Vagina (tissue), 2 donors: ENCODE data around the gene SERPINE3.

ENCODE experiments used
- POLR2A ChIP-seq, 2 donors: fragments of 450-650 bp; IDR thresholded peaks; one replicate each; pipeline ENCODE4 v1.6.1; 2017; ENCODE audit warnings: antibody characterized with exemption in 2 of 2, mild to moderate bottlenecking in 2 of 2, moderate library complexity in 2 of 2
- POLR2AphosphoS5 ChIP-seq, 2 donors: sonication (generic); formaldehyde crosslinking; IDR thresholded peaks; one replicate each; pipeline ENCODE4 v1.9.0; 2017; ENCODE audit warnings: antibody characterized with exemption in 2 of 2, mild to moderate bottlenecking in 2 of 2, low read depth in 1 of 2; ENCODE audit not compliant: insufficient read depth in 1 of 2
- TF ChIP-seq, protein P1 (sequence below), 3 experiments: fragments of 450-650 bp in 2 of 3; fragments of 200-600 bp in 1 of 3; sonication (generic) in 1 of 3; IDR thresholded peaks; one replicate each; pipeline ENCODE4 v1.5.1; 2017 to 2019; ENCODE audit warnings: antibody characterized with exemption in 3 of 3, mild to moderate bottlenecking in 2 of 3, moderate library complexity in 2 of 3

DNA sequence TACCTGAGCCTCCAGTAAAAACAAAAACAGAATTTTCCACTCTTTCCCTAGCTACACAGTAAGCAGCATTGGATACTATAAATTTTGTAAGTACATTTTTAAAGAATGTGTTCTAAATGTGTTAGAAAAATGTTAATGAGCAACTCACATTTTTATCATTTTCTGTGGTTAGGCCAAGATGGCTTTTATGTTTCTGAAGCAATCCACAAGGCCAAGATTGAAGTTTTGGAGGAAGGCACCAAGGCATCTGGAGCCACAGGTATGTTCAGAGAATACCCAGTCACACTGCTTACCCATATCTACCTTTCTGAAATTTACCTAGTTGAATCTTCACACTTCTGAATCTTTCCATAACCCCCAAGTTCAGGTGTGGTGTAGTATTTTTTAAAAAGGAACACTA is 21.6 kb downstream of the SERPINE3 start:
- TF ChIP-seq, protein P1, sequence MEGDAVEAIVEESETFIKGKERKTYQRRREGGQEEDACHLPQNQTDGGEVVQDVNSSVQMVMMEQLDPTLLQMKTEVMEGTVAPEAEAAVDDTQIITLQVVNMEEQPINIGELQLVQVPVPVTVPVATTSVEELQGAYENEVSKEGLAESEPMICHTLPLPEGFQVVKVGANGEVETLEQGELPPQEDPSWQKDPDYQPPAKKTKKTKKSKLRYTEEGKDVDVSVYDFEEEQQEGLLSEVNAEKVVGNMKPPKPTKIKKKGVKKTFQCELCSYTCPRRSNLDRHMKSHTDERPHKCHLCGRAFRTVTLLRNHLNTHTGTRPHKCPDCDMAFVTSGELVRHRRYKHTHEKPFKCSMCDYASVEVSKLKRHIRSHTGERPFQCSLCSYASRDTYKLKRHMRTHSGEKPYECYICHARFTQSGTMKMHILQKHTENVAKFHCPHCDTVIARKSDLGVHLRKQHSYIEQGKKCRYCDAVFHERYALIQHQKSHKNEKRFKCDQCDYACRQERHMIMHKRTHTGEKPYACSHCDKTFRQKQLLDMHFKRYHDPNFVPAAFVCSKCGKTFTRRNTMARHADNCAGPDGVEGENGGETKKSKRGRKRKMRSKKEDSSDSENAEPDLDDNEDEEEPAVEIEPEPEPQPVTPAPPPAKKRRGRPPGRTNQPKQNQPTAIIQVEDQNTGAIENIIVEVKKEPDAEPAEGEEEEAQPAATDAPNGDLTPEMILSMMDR (IDR thresholded peaks at IDR 0.05) = no peak
- TF ChIP-seq POLR2AphosphoS5 (IDR thresholded peaks at IDR 0.05; ENCODE audit: insufficient read depth in 1 of 2, low read depth in 1 of 2) (no peak), POLR2A (IDR thresholded peaks at IDR 0.05) (no peak)
